HuH-7 (cell line): ENCODE data around the gene FXYD6.
"Not testable (repeated sequence)": the region's sequence is repeated elsewhere in the genome, so short reads cannot be mapped to it uniquely, and the experiment has no call there.

ENCODE experiments used
- DNase-seq: peaks from one replicate; pipeline ENCODE4 v3.0.0; 2011; ENCODE audit warnings: low spot score

The FXYD6 gene

GRCh38 chr11:117876341-117877119 is at the start of gene FXYD6:
Gene FXYD6, minus strand, starts transcription at chr11:117876658. Its CDS starts 33,882 bp downstream, at chr11:117842776.
- DNase-seq, result no peak

GRCh38 chr11:117926166-117926565 is 49.7 kb upstream of the FXYD6 start:
- DNase-seq, result not testable (repeated sequence)

- DNase-seq, result no peak
These were observed 48.9 kb upstream of the FXYD6 start for GRCh38 chr11:117925198-117925925.

- no peak for DNase-seq
These were observed 48.2 kb upstream of the FXYD6 start for GRCh38 chr11:117924631-117925170.

GRCh38 chr11:117923773-117924172 is 47.3 kb upstream of the FXYD6 start:
- DNase-seq, result no peak

- DNase-seq, result no peak
These were observed 46.8 kb upstream of the FXYD6 start for GRCh38 chr11:117923275-117923674.

GRCh38 chr11:117921893-117922292 is 45.4 kb upstream of the FXYD6 start:
- DNase-seq, result no peak

- DNase-seq, result no peak
These were observed 45.0 kb upstream of the FXYD6 start for GRCh38 chr11:117921456-117921855.

- DNase-seq, result no peak
These were observed 43.3 kb upstream of the FXYD6 start for GRCh38 chr11:117919781-117920221.

- DNase-seq, result no peak
These were observed 42.9 kb upstream of the FXYD6 start for GRCh38 chr11:117919341-117919740.

GRCh38 chr11:117918366-117919255 is 42.2 kb upstream of the FXYD6 start:
- DNase-seq, result no peak

- no peak for DNase-seq
These were observed 41.2 kb upstream of the FXYD6 start for GRCh38 chr11:117917591-117918151.

- DNase-seq, result no peak
These were observed 40.5 kb upstream of the FXYD6 start for GRCh38 chr11:117916956-117917355.

- DNase-seq, result no peak
These were observed 39.3 kb upstream of the FXYD6 start for GRCh38 chr11:117915672-117916235.

- no peak for DNase-seq
These were observed 38.6 kb upstream of the FXYD6 start for GRCh38 chr11:117914991-117915618.

GRCh38 chr11:117914398-117914761 is 37.9 kb upstream of the FXYD6 start:
- DNase-seq, result no peak

- DNase-seq, result no peak
These were observed 37.4 kb upstream of the FXYD6 start for GRCh38 chr11:117913736-117914397.

- DNase-seq, result no peak
These were observed 36.0 kb upstream of the FXYD6 start for GRCh38 chr11:117912497-117912896.

- DNase-seq, result no peak
These were observed 35.2 kb upstream of the FXYD6 start for GRCh38 chr11:117911694-117912093.

GRCh38 chr11:117910941-117911655 is 34.6 kb upstream of the FXYD6 start:
- no peak for DNase-seq
